Measurements from ENCODE around the gene PISD. TPM values are rescaled to one million over a fixed set of nuclear protein-coding genes. Genes with fewer than 3 reads are reported as not detected.

Gene PISD
- total RNA-seq, 1 donor from 2014 or later = 110 TPM

Other genes with a start within 250 kb of the PISD start
- 12.7 TPM for gene EIF4ENIF1, start 172.4 kb downstream of the PISD start, total RNA-seq
- 31.0 TPM for gene SFI1, start 165.7 kb downstream of the PISD start, total RNA-seq
- gene PRR14L, start 87.9 kb upstream of the PISD start, total RNA-seq = 17.2 TPM
- gene DEPDC5, start 91.8 kb upstream of the PISD start, total RNA-seq = 5.2 TPM

All from ascending aorta (tissue), 1 donor.